HepG2 (cell line): Measurements from ENCODE around the gene SAXO1.
"Not testable (repeated sequence)": the region's sequence is repeated elsewhere in the genome, so short reads cannot be mapped to it uniquely, and the experiment has no call there.

Source experiments
- CBX2 ChIP-seq, 2 experiments: fragments of 200-600 bp in 1 of 2; sonication (generic); formaldehyde crosslinking in 1 of 2; IDR thresholded peaks; 2 replicates each; pipeline versions ENCODE4 v1.7.0 to v1.8.1; 2018 to 2022; ENCODE audit warnings: low read depth in 2 of 2, low read length in 1 of 2, mild to moderate bottlenecking in 1 of 2, missing genetic modification reagents in 1 of 2
- TF ChIP-seq, protein P1 (sequence below): sonication (generic); formaldehyde crosslinking; IDR thresholded peaks from 2 replicates; pipeline ENCODE4 v1.5.0; 2020; ENCODE audit warnings: mild to moderate bottlenecking, missing genetic modification reagents, moderate library complexity

DNA sequence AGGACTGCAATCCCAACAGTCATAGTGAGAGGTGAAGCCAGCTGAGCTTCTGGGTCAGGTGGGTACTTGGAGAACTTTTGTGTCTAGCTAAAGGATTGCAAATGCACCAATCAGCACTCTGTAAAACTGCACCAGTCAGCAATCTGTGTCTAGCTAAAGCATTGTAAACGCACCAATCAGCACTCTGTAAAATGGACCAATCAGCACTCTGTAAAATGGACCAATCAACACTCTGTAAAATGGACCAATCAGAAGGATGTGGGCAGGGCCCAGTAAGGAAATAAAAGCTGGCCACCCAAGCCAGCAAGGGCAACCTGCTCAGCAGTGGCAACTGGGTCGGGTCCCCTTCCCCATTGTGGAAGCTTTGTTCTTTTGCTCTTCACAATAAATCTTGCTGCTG, 11.4 kb downstream of the SAXO1 start:
- TF ChIP-seq, protein P1, sequence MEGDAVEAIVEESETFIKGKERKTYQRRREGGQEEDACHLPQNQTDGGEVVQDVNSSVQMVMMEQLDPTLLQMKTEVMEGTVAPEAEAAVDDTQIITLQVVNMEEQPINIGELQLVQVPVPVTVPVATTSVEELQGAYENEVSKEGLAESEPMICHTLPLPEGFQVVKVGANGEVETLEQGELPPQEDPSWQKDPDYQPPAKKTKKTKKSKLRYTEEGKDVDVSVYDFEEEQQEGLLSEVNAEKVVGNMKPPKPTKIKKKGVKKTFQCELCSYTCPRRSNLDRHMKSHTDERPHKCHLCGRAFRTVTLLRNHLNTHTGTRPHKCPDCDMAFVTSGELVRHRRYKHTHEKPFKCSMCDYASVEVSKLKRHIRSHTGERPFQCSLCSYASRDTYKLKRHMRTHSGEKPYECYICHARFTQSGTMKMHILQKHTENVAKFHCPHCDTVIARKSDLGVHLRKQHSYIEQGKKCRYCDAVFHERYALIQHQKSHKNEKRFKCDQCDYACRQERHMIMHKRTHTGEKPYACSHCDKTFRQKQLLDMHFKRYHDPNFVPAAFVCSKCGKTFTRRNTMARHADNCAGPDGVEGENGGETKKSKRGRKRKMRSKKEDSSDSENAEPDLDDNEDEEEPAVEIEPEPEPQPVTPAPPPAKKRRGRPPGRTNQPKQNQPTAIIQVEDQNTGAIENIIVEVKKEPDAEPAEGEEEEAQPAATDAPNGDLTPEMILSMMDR (CRISPR knock-in tag) = not testable (repeated sequence)
- not testable (repeated sequence) for TF ChIP-seq CBX2 (IDR thresholded peaks at IDR 0.05; ENCODE audit: low read depth, low read length); CBX2 (CRISPR knock-in tag; IDR thresholded peaks at IDR 0.05; ENCODE audit: low read depth)
